HepG2 (cell line): Measurements from ENCODE around the gene SASH1. TPM values are rescaled to one million over a fixed set of nuclear protein-coding genes. Genes with fewer than 3 reads are reported as not detected.

Source experiments
- ELF3 ChIP-seq: IDR thresholded peaks from 2 replicates; pipeline ENCODE4 v1.6.1; 2016; ENCODE audit warnings: missing genetic modification reagents, missing compliant biosample characterization
- FOXA3 ChIP-seq: IDR thresholded peaks from 2 replicates; pipeline ENCODE4 v1.6.1; 2016; ENCODE audit warnings: missing genetic modification reagents, missing compliant biosample characterization
- GATAD2A ChIP-seq: IDR thresholded peaks from 2 replicates; pipeline ENCODE4 v1.6.1; 2016
- SOX5 ChIP-seq: IDR thresholded peaks from 2 replicates; pipeline ENCODE4 v1.6.1; 2016; ENCODE audit warnings: borderline replicate concordance
- U2AF2 ChIP-seq: fragments of 200-400 bp; formaldehyde crosslinking; IDR thresholded peaks from 2 replicates; pipeline ENCODE4 v1.6.1; 2017; ENCODE audit warnings: low read depth, mild to moderate bottlenecking, low read length
- ZBTB3 ChIP-seq: sonication (generic); formaldehyde crosslinking; IDR thresholded peaks from 2 replicates; pipeline ENCODE4 v1.4.0; 2020; ENCODE audit warnings: low read depth, mild to moderate bottlenecking, moderate library complexity, missing genetic modification reagents, borderline replicate concordance
- ZFP37 ChIP-seq: sonication (generic); formaldehyde crosslinking; IDR thresholded peaks from 2 replicates; pipeline ENCODE4 v1.4.0; 2020; ENCODE audit warnings: missing genetic modification reagents, borderline replicate concordance
- polyA plus RNA-seq, 8 experiments: library from polyadenylated mRNA; depleted of rRNA in 3 of 8; stranded (reverse) in 7 of 8; unstranded in 1 of 8; fragments of >200 nt; fragmentation: Illumina TruSeq in 4 of 8; extraction: Trizol in 4 of 8; gene quantifications; 2 replicates each; pipeline versions ENCODE4 v1.2.1 to v1.2.3, GENCODE V29; 2011 to 2016; ENCODE audit warnings: low read depth in 4 of 8, missing spikeins in 1 of 8, mixed read lengths in 1 of 8; ENCODE audit not compliant: insufficient read depth in 1 of 8
- total RNA-seq, 5 experiments: library from RNA; depleted of rRNA; stranded (reverse); fragments of >200 nt; fragmentation: Illumina TruSeq; extraction: Trizol; gene quantifications; 2 replicates each; pipeline ENCODE4 v1.2.3, GENCODE V29; 2016; ENCODE audit warnings: low read depth in 1 of 5
- TF ChIP-seq, protein P1 (sequence below): sonication (generic); formaldehyde crosslinking; IDR thresholded peaks from 2 replicates; pipeline ENCODE4 v1.5.0; 2020; ENCODE audit warnings: mild to moderate bottlenecking, missing genetic modification reagents, borderline replicate concordance
- TF ChIP-seq, protein P2 (sequence below): sonication (generic); formaldehyde crosslinking; IDR thresholded peaks from 2 replicates; pipeline ENCODE4 v1.5.0; 2020; ENCODE audit warnings: mild to moderate bottlenecking, missing genetic modification reagents, moderate library complexity
- TF ChIP-seq, protein P3 (sequence below): sonication (generic); formaldehyde crosslinking; IDR thresholded peaks from 2 replicates; pipeline ENCODE4 v1.5.1; 2020; ENCODE audit warnings: mild to moderate bottlenecking, missing genetic modification reagents, borderline replicate concordance

The SASH1 gene
- total and polyA plus RNA-seq, 2 of the 13 experiments (the other 11 are each of a cell fraction or from before 2014, with no cell fraction given), result 7.5 to 8.2 TPM

DNA sequence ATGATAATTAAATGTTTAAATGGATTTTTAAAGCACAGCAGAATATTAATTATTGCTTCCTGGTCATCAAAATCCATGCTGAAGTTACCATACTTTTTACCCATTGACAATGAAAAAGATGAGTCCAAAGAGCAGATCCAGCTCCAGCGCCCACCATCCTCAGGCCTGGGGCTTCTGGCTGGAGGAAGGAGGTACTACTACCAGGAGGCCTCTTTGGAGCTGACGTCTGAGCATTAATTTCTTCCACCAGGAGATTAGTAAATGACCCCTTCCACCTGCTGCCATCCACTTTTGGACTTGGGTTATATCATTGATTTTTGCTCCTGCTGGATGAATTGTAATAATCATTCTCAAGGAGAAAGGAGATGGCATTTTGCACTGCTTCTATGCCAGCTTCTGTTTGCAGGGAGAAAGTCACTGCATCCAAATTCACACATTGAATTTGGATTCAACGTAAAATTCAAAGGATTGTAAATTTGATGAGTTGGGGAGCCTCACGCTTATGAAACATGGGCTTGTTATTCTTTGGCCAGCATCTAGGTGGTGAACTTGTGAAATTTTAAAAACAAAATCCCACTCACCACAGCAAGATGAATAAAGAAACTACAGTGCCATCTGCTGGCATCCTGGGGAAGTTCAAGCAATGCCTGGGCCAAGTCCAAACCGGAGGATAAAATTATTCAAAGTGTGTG lies 121.8 kb downstream of the SASH1 start (continued):
- TF ChIP-seq, protein P1, sequence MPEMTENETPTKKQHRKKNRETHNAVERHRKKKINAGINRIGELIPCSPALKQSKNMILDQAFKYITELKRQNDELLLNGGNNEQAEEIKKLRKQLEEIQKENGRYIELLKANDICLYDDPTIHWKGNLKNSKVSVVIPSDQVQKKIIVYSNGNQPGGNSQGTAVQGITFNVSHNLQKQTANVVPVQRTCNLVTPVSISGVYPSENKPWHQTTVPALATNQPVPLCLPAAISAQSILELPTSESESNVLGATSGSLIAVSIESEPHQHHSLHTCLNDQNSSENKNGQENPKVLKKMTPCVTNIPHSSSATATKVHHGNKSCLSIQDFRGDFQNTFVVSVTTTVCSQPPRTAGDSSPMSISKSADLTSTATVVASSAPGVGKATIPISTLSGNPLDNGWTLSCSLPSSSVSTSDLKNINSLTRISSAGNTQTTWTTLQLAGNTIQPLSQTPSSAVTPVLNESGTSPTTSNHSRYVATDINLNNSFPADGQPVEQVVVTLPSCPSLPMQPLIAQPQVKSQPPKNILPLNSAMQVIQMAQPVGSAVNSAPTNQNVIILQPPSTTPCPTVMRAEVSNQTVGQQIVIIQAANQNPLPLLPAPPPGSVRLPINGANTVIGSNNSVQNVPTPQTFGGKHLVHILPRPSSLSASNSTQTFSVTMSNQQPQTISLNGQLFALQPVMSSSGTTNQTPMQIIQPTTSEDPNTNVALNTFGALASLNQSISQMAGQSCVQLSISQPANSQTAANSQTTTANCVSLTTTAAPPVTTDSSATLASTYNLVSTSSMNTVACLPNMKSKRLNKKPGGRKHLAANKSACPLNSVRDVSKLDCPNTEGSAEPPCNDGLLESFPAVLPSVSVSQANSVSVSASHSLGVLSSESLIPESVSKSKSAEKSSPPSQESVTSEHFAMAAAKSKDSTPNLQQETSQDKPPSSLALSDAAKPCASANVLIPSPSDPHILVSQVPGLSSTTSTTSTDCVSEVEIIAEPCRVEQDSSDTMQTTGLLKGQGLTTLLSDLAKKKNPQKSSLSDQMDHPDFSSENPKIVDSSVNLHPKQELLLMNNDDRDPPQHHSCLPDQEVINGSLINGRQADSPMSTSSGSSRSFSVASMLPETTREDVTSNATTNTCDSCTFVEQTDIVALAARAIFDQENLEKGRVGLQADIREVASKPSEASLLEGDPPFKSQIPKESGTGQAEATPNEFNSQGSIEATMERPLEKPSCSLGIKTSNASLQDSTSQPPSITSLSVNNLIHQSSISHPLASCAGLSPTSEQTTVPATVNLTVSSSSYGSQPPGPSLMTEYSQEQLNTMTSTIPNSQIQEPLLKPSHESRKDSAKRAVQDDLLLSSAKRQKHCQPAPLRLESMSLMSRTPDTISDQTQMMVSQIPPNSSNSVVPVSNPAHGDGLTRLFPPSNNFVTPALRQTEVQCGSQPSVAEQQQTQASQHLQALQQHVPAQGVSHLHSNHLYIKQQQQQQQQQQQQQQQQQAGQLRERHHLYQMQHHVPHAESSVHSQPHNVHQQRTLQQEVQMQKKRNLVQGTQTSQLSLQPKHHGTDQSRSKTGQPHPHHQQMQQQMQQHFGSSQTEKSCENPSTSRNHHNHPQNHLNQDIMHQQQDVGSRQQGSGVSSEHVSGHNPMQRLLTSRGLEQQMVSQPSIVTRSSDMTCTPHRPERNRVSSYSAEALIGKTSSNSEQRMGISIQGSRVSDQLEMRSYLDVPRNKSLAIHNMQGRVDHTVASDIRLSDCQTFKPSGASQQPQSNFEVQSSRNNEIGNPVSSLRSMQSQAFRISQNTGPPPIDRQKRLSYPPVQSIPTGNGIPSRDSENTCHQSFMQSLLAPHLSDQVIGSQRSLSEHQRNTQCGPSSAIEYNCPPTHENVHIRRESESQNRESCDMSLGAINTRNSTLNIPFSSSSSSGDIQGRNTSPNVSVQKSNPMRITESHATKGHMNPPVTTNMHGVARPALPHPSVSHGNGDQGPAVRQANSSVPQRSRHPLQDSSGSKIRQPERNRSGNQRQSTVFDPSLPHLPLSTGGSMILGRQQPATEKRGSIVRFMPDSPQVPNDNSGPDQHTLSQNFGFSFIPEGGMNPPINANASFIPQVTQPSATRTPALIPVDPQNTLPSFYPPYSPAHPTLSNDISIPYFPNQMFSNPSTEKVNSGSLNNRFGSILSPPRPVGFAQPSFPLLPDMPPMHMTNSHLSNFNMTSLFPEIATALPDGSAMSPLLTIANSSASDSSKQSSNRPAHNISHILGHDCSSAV (CRISPR knock-in tag), result no peak
- TF ChIP-seq, protein P2, sequence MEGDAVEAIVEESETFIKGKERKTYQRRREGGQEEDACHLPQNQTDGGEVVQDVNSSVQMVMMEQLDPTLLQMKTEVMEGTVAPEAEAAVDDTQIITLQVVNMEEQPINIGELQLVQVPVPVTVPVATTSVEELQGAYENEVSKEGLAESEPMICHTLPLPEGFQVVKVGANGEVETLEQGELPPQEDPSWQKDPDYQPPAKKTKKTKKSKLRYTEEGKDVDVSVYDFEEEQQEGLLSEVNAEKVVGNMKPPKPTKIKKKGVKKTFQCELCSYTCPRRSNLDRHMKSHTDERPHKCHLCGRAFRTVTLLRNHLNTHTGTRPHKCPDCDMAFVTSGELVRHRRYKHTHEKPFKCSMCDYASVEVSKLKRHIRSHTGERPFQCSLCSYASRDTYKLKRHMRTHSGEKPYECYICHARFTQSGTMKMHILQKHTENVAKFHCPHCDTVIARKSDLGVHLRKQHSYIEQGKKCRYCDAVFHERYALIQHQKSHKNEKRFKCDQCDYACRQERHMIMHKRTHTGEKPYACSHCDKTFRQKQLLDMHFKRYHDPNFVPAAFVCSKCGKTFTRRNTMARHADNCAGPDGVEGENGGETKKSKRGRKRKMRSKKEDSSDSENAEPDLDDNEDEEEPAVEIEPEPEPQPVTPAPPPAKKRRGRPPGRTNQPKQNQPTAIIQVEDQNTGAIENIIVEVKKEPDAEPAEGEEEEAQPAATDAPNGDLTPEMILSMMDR (CRISPR knock-in tag), result peak; percentile 87
- TF ChIP-seq ZFP37 (CRISPR knock-in tag) (no peak), ZBTB3 (CRISPR knock-in tag) (no peak), GATAD2A (CRISPR knock-in tag) (peak; percentile 21; the same call in 1 of the 2 replicates), ELF3 (CRISPR knock-in tag) (0 out of 2 replicates have a peak, but pooled peaks have one; percentile 20), U2AF2 (no peak), SOX5 (no peak), FOXA3 (CRISPR knock-in tag) (0 out of 2 replicates have a peak, but pooled peaks have one; percentile 14)
- TF ChIP-seq, protein P3, sequence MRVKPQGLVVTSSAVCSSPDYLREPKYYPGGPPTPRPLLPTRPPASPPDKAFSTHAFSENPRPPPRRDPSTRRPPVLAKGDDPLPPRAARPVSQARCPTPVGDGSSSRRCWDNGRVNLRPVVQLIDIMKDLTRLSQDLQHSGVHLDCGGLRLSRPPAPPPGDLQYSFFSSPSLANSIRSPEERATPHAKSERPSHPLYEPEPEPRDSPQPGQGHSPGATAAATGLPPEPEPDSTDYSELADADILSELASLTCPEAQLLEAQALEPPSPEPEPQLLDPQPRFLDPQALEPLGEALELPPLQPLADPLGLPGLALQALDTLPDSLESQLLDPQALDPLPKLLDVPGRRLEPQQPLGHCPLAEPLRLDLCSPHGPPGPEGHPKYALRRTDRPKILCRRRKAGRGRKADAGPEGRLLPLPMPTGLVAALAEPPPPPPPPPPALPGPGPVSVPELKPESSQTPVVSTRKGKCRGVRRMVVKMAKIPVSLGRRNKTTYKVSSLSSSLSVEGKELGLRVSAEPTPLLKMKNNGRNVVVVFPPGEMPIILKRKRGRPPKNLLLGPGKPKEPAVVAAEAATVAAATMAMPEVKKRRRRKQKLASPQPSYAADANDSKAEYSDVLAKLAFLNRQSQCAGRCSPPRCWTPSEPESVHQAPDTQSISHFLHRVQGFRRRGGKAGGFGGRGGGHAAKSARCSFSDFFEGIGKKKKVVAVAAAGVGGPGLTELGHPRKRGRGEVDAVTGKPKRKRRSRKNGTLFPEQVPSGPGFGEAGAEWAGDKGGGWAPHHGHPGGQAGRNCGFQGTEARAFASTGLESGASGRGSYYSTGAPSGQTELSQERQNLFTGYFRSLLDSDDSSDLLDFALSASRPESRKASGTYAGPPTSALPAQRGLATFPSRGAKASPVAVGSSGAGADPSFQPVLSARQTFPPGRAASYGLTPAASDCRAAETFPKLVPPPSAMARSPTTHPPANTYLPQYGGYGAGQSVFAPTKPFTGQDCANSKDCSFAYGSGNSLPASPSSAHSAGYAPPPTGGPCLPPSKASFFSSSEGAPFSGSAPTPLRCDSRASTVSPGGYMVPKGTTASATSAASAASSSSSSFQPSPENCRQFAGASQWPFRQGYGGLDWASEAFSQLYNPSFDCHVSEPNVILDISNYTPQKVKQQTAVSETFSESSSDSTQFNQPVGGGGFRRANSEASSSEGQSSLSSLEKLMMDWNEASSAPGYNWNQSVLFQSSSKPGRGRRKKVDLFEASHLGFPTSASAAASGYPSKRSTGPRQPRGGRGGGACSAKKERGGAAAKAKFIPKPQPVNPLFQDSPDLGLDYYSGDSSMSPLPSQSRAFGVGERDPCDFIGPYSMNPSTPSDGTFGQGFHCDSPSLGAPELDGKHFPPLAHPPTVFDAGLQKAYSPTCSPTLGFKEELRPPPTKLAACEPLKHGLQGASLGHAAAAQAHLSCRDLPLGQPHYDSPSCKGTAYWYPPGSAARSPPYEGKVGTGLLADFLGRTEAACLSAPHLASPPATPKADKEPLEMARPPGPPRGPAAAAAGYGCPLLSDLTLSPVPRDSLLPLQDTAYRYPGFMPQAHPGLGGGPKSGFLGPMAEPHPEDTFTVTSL (CRISPR knock-in tag), result no peak
